Activated naive CD8-positive, alpha-beta T cell (primary cell): Measurements from ENCODE around the gene GLIS1.
"Not testable (repeated sequence)": the region's sequence is repeated elsewhere in the genome, so short reads cannot be mapped to it uniquely, and the experiment has no call there.

Experiments
- H3K27ac Mint-ChIP-seq: one replicate; pipeline ENCODE4 v1.8.0; 2021; ENCODE audit warnings: mixed read lengths
- H3K27me3 Mint-ChIP-seq: one replicate; pipeline ENCODE4 v1.8.0; 2021; ENCODE audit warnings: mixed read lengths
- H3K36me3 Mint-ChIP-seq: one replicate; pipeline ENCODE4 v1.8.0; 2021; ENCODE audit warnings: mixed read lengths
- H3K4me1 Mint-ChIP-seq: one replicate; pipeline ENCODE4 v1.8.0; 2021; ENCODE audit warnings: low read depth, mixed read lengths
- H3K4me3 Mint-ChIP-seq: one replicate; pipeline ENCODE4 v1.8.0; 2021; ENCODE audit warnings: mild to moderate bottlenecking, mixed read lengths
- H3K9me3 Mint-ChIP-seq: one replicate; pipeline ENCODE4 v1.8.0; 2021; ENCODE audit warnings: low read depth, mixed read lengths

GLIS1 gene

DNA sequence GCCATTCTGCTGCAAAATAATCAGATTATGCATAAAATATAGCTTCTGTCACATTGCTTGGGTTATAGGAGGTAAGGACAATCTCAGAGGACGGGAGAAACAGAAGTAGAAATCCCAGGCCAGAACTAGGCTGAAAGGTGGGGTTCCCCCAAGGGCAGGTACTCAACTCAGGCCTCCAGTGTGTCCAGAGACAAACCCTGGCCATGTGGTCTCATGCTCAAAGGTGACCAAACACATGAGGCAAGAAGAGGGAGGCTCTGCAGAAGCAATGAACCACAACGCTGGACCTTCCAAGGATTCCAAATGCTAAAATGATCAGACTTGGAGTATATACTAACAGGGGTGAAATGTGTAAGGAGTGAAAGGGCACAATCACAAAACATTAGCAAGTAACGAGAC lies 176.0 kb downstream of the GLIS1 start:
- Mint-ChIP-seq H3K9me3 (peaks cover 7% of the 10 kb centered on the region), H3K4me1 (peaks cover 20% of the 10 kb centered on the region), H3K4me3 (no peak overlapping the region), H3K36me3 (peaks cover 9% of the 10 kb centered on the region), H3K27ac (no peak overlapping the region), H3K27me3 (peaks cover 4% of the 10 kb centered on the region)

DNA sequence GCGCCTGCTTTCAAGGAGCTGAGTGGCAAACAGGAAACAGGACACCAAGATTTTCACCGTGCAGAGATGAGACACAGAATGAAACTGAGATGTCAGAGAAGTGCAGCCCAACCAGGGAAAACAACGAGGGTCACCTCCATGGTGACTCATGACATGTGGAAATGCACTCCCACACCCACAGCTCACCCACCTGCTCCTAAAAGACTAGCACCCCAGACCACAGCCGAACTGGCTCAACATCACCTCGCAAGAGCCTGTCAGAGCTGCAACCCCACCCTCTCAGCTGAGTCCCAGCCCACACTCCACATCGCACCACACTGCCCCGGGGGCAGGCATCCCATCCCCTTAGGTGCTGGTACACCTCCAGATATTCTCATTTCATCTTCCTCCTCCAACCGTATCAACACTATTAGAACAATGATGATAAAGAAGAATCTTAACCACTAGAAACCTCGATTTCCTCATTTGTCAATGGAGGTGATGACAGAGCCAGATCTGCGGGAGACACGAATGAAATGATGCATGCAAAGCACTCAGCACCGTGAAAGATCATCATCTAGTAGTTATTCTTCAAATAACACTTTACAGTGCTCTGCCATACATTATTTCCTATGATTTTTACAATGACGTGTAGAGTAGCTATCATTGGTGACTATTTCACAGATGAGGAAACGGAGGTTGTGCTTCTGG lies 176.5 kb downstream of the GLIS1 start:
- H3K27me3 Mint-ChIP-seq: peaks cover 4% of the 10 kb centered on the region
- peak overlapping the region; percentile 4 for H3K4me3 Mint-ChIP-seq
- peaks cover 20% of the 10 kb centered on the region for H3K4me1 Mint-ChIP-seq
- peaks cover 9% of the 10 kb centered on the region for H3K36me3 Mint-ChIP-seq
- peaks cover 7% of the 10 kb centered on the region for H3K9me3 Mint-ChIP-seq
- no peak overlapping the region for H3K27ac Mint-ChIP-seq

DNA sequence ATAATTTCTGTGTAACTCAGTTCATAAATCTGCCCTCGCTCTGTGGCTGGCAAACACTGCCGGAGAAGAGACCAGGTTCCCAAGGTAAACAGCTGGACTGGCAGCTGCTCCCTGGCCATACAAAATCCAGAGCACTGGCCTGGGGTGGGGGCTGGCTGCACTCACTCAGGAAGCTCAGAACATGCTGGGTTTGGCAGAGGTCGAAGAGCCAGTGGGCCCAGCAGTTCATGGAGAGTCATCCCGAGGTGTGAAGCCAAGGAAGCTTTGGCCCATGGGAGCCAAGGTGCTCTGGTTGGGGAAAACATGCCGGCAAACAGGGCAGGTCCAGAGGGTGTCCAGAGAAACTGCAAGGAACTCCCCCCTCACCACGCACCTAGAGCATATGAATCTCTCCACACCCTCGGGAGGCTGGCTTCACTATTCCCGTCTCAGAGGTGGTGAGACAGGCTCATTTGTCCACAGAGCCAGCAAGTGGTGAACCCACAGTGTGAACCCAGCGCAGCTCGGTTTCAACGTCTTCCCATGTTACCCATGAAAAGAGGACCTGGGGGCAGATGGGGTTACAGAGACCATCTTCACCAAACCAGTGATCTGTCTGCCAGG lies 177.4 kb downstream of the GLIS1 start:
- Mint-ChIP-seq H3K27ac (no peak overlapping the region), H3K4me3 (no peak overlapping the region), H3K36me3 (peaks cover 2% of the 10 kb centered on the region), H3K27me3 (peaks cover 4% of the 10 kb centered on the region), H3K9me3 (no peaks in the 10 kb centered on the region), H3K4me1 (peaks cover 20% of the 10 kb centered on the region)

DNA sequence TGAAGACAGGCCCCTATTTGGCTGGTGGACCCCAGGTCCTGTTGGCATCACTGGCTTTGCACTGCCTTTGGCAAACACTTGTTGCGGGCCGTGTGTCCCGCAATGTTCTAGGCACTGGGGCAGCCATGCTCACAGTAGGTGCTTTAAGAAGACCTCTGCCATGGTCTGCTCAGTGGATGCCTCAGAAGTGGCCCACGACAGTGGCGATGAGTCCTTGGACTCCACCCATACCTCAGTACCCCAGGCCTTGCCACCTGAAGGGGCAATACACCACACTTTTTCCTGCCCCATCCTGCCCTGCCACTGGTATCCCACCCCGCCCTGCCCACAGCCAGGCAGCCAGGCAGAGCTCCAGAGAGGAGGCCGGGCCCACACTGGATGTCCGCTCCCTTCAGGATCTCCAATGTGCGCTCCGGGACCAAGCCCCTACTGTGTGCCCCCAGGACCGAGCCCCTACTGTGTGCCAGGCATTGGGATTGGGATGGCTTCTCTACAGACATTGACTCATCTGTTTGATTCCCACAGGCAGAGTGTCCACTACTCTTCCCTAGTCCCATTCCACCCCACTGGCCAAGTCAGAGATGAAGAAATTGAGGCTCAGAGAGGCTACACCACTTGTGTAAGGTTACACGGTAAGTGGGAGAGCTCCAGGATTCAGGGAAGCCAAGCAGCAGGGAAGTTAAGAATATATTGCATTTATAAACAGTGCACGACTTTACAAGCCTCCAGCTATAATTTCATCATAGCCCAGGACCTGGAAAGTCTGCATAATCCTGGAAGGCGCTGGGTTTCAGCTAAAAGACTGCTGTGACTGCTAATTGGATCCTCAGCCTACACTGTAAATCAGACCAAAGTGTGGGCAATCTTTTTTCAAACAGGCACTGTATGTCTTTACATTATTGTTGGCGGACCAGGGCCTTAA lies 178.1 kb downstream of the GLIS1 start:
- H3K4me3 Mint-ChIP-seq: no peak overlapping the region
- H3K4me1 Mint-ChIP-seq: peaks cover 20% of the 10 kb centered on the region
- H3K27me3 Mint-ChIP-seq: peaks cover 4% of the 10 kb centered on the region
- no peaks in the 10 kb centered on the region for H3K36me3 Mint-ChIP-seq
- no peaks in the 10 kb centered on the region for H3K9me3 Mint-ChIP-seq
- H3K27ac Mint-ChIP-seq: no peak overlapping the region

DNA sequence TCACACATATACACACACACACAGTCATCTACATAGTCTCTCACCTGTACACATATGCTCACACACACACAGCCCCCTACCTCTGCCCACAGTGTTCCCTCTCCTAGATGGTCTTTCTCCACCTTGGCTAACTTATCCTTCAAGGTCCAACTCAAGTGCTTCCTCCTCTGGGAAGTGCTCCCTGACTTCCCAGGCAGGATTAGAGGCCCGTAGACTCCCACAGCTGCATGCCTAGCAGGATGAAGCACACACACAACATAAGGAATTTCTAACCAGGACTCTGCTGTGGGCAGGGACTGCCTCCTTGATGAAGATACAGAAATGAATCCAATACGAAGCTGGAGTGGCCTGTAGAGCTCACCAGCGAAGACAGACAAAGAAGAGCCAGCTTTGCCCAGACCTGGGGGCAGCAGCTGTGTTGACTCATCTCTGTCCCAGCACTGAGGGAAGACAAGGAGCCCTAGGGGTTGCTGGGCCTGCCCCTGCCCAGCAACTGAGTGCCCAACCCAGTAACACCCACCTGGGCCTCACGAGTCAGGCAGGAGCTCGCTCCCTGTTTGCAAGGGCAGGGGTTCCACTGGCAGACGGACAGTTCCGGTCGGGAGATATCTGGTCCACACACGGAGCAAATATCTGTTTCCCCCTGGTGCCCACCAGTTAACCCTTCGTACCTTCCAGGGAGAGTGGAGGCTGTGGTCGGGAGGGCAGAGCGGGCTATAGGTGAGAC lies 178.9 kb downstream of the GLIS1 start:
- no peaks in the 10 kb centered on the region for H3K36me3 Mint-ChIP-seq
- peaks cover 20% of the 10 kb centered on the region for H3K4me1 Mint-ChIP-seq
- no peaks in the 10 kb centered on the region for H3K9me3 Mint-ChIP-seq
- no peak overlapping the region for H3K4me3 Mint-ChIP-seq
- no peak overlapping the region for H3K27ac Mint-ChIP-seq
- peaks cover 4% of the 10 kb centered on the region for H3K27me3 Mint-ChIP-seq

DNA sequence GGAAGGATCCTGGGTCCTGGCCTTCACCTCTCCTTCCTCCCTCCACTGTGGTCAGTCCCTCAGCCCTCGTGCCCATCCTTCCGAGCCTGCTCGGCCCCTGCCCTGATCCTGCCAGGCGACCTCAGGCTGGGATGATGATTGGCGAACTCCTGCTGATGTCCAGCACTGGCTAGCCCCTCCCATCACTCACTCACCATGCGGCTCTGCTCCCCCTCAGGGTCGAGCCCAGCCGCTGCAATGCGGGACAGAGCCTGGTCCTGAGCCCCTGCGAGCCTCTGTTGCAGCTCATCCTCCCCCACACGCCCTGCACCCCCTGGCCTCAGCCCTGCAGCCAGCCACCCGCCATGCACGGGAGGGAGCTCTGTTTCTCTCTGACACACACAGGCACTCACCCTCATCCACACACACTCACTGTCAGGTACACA lies 179.6 kb downstream of the GLIS1 start:
- Mint-ChIP-seq H3K27me3 (peaks cover 4% of the 10 kb centered on the region), H3K27ac (no peak overlapping the region), H3K9me3 (no peaks in the 10 kb centered on the region), H3K36me3 (no peaks in the 10 kb centered on the region), H3K4me1 (peaks cover 20% of the 10 kb centered on the region), H3K4me3 (no peak overlapping the region)

GRCh38 chr1:53558739-53559315 lies 180.1 kb downstream of the GLIS1 start:
- Mint-ChIP-seq H3K9me3 (no peaks in the 10 kb centered on the region), H3K4me1 (peaks cover 20% of the 10 kb centered on the region), H3K27ac (no peak overlapping the region), H3K36me3 (no peaks in the 10 kb centered on the region), H3K27me3 (peaks cover 4% of the 10 kb centered on the region), H3K4me3 (no peak overlapping the region)

DNA sequence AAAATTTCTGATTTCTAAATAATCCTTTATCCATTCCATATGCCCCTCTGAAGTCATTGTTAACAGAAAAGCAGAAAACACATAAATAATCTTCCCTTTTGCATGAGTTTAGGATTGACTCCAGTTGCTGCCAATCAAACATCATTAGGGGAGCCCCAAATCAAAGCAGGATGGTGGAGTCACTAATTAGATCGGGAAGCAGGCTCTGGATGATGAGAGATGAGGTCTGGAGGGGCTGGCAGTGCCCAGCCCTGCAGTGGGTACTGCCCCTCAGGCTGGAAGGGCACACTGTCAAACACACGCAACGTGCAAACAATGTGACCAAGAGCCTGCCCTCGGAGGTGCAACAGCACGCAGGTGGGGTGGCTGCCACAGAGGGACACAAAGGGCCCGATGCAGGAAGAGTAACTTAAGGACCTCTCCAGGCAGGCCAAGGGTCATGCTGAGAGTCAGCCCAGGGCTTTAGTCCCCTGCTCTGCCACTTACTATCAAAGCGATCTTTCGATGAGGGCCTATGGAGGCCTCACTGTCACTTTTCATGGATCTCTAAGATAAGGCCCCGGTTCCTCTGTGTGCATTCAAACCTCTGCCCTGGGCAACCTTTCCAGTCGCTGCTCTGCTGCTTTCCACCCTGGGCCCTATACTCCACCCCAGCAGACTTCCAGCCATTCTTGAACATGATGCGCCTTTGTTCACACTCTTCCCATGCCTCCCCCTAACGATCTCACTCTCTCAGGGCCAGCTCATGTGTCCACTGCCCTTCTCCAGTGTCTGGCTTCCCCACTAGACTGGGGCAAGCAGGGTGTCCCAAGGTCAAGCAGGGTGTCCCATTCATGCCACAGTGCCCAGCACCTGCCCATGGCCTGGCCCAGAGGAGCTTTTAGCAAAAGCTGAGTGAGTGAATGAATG lies 180.9 kb downstream of the GLIS1 start:
- Mint-ChIP-seq H3K9me3 (no peaks in the 10 kb centered on the region), H3K4me1 (peaks cover 12% of the 10 kb centered on the region), H3K36me3 (no peaks in the 10 kb centered on the region), H3K27me3 (peaks cover 4% of the 10 kb centered on the region), H3K4me3 (no peak overlapping the region), H3K27ac (no peak overlapping the region)

- no peaks in the 10 kb centered on the region for H3K9me3 Mint-ChIP-seq
- H3K27ac Mint-ChIP-seq: no peak overlapping the region
- H3K36me3 Mint-ChIP-seq: no peaks in the 10 kb centered on the region
- no peaks in the 10 kb centered on the region for H3K27me3 Mint-ChIP-seq
- H3K4me1 Mint-ChIP-seq: peaks cover 6% of the 10 kb centered on the region
- H3K4me3 Mint-ChIP-seq: no peak overlapping the region
Measured at GRCh38 chr1:53557369-53557768, 181.6 kb downstream of the GLIS1 start.

GRCh38 chr1:53556657-53557227 lies 182.2 kb downstream of the GLIS1 start:
- no peak overlapping the region for H3K27ac Mint-ChIP-seq
- no peaks in the 10 kb centered on the region for H3K36me3 Mint-ChIP-seq
- no peaks in the 10 kb centered on the region for H3K27me3 Mint-ChIP-seq
- H3K9me3 Mint-ChIP-seq: no peaks in the 10 kb centered on the region
- H3K4me1 Mint-ChIP-seq: no peaks in the 10 kb centered on the region
- H3K4me3 Mint-ChIP-seq: no peak overlapping the region

DNA sequence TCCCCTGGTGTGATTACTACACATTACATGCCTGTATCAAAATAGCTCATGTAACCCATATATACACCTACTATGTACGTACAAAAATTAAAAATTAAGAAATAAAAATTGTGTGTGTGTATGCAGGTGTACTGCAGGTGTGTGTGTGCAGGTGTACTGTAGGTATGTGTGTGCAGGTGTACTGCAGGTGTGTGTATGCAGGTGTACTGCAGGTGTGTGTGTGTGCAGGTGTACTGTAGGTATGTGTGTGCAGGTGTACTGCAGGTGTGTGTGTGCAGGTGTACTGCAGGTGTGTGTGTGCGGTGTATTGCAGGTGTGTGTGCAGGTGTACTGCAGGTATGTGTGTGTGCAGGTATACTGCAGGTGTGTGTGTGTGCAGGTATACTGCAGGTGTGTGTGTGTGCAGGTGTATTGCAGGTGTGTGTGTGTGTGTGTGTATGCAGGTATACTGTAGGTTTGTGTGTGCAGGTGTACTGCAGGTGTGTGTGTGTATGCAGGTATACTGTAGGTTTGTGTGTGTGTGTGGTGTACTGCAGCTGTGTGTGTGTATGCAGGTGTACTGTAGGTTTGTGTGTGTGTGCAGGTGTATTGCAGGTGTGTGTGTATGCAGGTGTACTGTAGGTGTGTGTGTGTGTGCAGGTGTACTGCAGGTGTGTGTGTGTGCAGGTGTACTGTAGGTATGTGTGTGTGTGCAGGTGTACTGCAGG lies 183.2 kb downstream of the GLIS1 start:
- H3K27ac Mint-ChIP-seq, H3K4me3 Mint-ChIP-seq, H3K4me1 Mint-ChIP-seq, H3K36me3 Mint-ChIP-seq, H3K9me3 Mint-ChIP-seq, H3K27me3 Mint-ChIP-seq: not testable (repeated sequence)

GRCh38 chr1:53554592-53555305 lies 184.2 kb downstream of the GLIS1 start:
- Mint-ChIP-seq H3K9me3 (no peaks in the 10 kb centered on the region), H3K36me3 (no peaks in the 10 kb centered on the region), H3K27ac (no peak overlapping the region), H3K27me3 (no peaks in the 10 kb centered on the region), H3K4me1 (no peaks in the 10 kb centered on the region), H3K4me3 (no peak overlapping the region)
